Aorta (tissue), 5 donors: Measurements from ENCODE around the gene C19orf47. TPM values are rescaled to one million over a fixed set of nuclear protein-coding genes. Genes with fewer than 3 reads are reported as not detected.
"Not testable (repeated sequence)": the region's sequence is repeated elsewhere in the genome, so short reads cannot be mapped to it uniquely, and the experiment has no call there.

Source experiments
- ATAC-seq: fragments of 200-7000 bp; cut with Tn5 transposase; one replicate; pipeline ENCODE4 v1.9.1; 2022; ENCODE audit warnings: moderate library complexity; ENCODE audit not compliant: low FRiP score
- DNase-seq, 2 donors: peaks; one replicate each; pipeline ENCODE4 v3.0.0-alpha.2; 2020
- H3K27ac ChIP-seq, 2 donors: one replicate each; pipeline ENCODE4 v1.5.1; 2013; ENCODE audit warnings: low read length in 2 of 2, mild to moderate bottlenecking in 2 of 2, moderate library complexity in 2 of 2, control low read depth in 1 of 2, inconsistent platforms in 1 of 2, low read depth in 1 of 2
- H3K27me3 ChIP-seq, 2 donors: one replicate each; pipeline ENCODE4 v1.6.1; 2013; ENCODE audit warnings: control low read depth in 1 of 2, low read length in 1 of 2, mild to moderate bottlenecking in 1 of 2, moderate library complexity in 1 of 2; ENCODE audit not compliant: insufficient read depth in 2 of 2, control insufficient read depth in 1 of 2
- H3K36me3 ChIP-seq, 2 donors: one replicate each; pipeline ENCODE4 v1.6.1; 2013; ENCODE audit warnings: control low read depth in 1 of 2, low read length in 1 of 2, mild to moderate bottlenecking in 1 of 2; ENCODE audit not compliant: insufficient read depth in 2 of 2, control insufficient read depth in 1 of 2
- H3K4me1 ChIP-seq, 2 donors: one replicate each; pipeline ENCODE4 v1.6.1; 2013; ENCODE audit warnings: low read length in 2 of 2, control low read depth in 1 of 2, mild to moderate bottlenecking in 1 of 2, moderate library complexity in 1 of 2; ENCODE audit not compliant: insufficient read depth in 2 of 2, control insufficient read depth in 1 of 2
- H3K4me3 ChIP-seq, 2 donors: one replicate each; pipeline ENCODE4 v1.5.1; 2013; ENCODE audit warnings: low read length in 2 of 2, control low read depth in 1 of 2, mild to moderate bottlenecking in 1 of 2
- H3K9me3 ChIP-seq: one replicate; pipeline ENCODE4 v1.6.1; 2013; ENCODE audit warnings: mild to moderate bottlenecking, low read length; ENCODE audit not compliant: control insufficient read depth
- WGBS, 2 donors: extraction: QIAGEN DNeasy Blood & Tissue Kit; methylation state at CpG; one replicate each; pipeline ENCODE4 v1.1.7; 2013; 5-methylcytosine and 5-hydroxymethylcytosine counted together
- intact Hi-C, 2 donors: fragments of 100-400 bp; cut with DNase I; formaldehyde crosslinking; loops; one replicate each; pipeline versions ENCODE4 v1.14.2 to v1.15.0; 2022
- polyA plus RNA-seq, 2 donors: library from polyadenylated mRNA; stranded (reverse); fragments of 200-250 nt; gene quantifications; one replicate each; pipeline ENCODE4 v1.2.3, GENCODE V29; 2013
- total RNA-seq, 2 donors: library from RNA; stranded (reverse); fragmentation: NEBNext Ultra II Directional; extraction: Animal tissue kit (Norgen Biotek cat#: 25700); gene quantifications; one replicate each; pipeline ENCODE4 v1.2.1, GENCODE V29; 2021
- donor health status: healthy with polysubstance abuse.
- donor health status: Bipolar disorder and iron deficiency.
- donor health status: DM: no; HTN: no; CAD: no.
- donor health status: DM: no; HTN: no; CAD: no.
- donor health status: DM: yes; HTN: yes; CAD: no.

Gene C19orf47
- total and polyA plus RNA-seq, 4 donors = 11.3 to 22.3 (median 18.7) TPM

DNA sequence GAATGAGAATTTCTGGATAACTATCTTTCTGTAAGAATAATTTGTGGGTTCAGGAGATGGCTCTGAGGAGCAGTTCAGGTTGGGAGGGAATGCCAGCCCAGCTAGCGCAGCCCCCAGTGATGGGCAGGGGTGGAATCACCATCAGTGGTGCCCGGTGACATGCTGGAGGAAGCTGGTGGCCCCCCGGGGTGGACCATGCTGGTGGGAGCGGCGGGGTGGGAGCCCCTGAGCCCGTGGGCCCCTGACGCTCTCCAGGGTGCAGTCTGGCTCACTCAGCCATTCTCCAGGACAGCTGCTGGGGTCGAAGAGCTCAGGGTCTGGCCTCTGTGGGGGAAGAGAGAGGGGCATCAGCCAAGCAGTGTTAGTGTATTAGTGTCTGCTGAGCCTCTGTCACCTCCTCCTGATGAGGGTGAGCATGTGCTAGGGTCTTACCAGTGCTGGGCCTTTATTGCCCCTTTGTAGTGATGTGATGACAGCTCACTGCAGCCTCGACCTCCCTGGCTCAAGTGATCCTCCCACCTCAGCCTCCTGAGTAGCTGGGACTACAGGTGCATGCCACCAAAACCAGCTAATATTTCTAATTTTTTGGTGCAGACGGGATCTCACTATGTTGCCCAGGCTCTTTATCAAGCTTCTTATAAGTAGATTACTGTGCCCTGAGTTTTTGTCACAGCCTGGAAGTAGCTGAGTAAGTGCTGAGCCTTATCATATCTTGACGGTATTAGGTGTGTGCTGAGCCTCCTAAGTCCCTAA lies 31.4 kb upstream of the C19orf47 start:
- H3K36me3 ChIP-seq = peaks cover 0 to 3% of the 10 kb centered on the region in 2 donors
- intact Hi-C loops = no loop called here

GRCh38 chr19:40378509-40378908 lies 30.3 kb upstream of the C19orf47 start:
- DNase-seq (no peak), ATAC-seq (no peak)
- peaks cover 0 to 8% of the 10 kb centered on the region in 2 donors for H3K36me3 ChIP-seq

More for the DNA sequence above, 31.4 kb upstream of the C19orf47 start:
- ATAC-seq = no peak
- Histone ChIP-seq H3K27me3 (no peaks in the 10 kb centered on the region), H3K4me1 (no peaks in the 10 kb centered on the region), H3K4me3 (no peak overlapping the region), H3K9me3 (no peaks in the 10 kb centered on the region), H3K27ac (no peak overlapping the region)
- no peak for DNase-seq
- WGBS, 2 donors = 84 to 85% methylated on average over 11 of the region's 11 CpGs

GRCh38 chr19:40377876-40378385 lies 29.7 kb upstream of the C19orf47 start:
- H3K4me1 ChIP-seq = no peaks in the 10 kb centered on the region
- no peak for DNase-seq
- H3K36me3 ChIP-seq = peaks cover 0 to 8% of the 10 kb centered on the region in 2 donors
- intact Hi-C loops = no loop called here
- H3K4me3 ChIP-seq = no peak overlapping the region
- H3K27me3 ChIP-seq = no peaks in the 10 kb centered on the region
- WGBS, 2 donors = 93 to 95% methylated on average over 25 of the region's 25 CpGs
- H3K9me3 ChIP-seq = no peaks in the 10 kb centered on the region
- ATAC-seq = no peak
- no peak overlapping the region for H3K27ac ChIP-seq

More at GRCh38 chr19:40378509-40378908, 30.3 kb upstream of the C19orf47 start:
- 78 to 79% methylated on average over 2 of the region's 2 CpGs for WGBS, 2 donors
- Histone ChIP-seq H3K4me3 (no peak overlapping the region), H3K27ac (no peak overlapping the region), H3K9me3 (no peaks in the 10 kb centered on the region), H3K27me3 (no peaks in the 10 kb centered on the region), H3K4me1 (no peaks in the 10 kb centered on the region)
- intact Hi-C loops = no loop called here

DNA sequence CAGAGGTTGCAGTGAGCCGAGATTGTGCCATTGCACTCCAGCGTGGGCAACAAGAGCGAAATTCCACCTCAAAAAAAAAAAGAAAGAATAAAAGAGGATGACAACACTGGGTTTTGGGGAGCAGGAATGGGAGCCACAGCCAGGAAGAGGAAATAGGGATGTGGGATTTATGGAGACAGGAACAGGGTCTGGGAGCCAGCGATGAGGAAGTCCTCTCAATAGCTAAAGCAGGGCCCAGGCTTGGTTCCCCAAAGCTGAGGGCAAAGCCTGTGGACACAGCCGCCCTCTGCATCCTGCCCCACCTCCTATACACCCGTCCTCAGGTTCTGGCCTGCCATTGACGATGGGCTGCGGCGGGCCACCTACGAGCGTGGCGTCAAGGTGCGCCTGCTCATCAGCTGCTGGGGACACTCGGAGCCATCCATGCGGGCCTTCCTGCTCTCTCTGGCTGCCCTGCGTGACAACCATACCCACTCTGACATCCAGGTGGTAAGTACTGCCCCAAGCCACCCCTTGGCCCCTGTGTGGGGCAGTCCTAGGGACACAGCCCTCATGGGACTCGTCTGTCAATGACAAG lies 28.2 kb upstream of the C19orf47 start:
- no peaks in the 10 kb centered on the region for H3K27me3 ChIP-seq
- 92 to 93% methylated on average over 16 to 17 of the region's 17 CpGs for WGBS, 2 donors
- peaks cover 0 to 8% of the 10 kb centered on the region in 2 donors for H3K36me3 ChIP-seq
- ATAC-seq (no peak), DNase-seq (no peak)
- H3K27ac ChIP-seq = no peak overlapping the region
- H3K4me3 ChIP-seq = no peak overlapping the region
- no peaks in the 10 kb centered on the region for H3K9me3 ChIP-seq
- no peaks in the 10 kb centered on the region for H3K4me1 ChIP-seq
- intact Hi-C loops = no loop called here

DNA sequence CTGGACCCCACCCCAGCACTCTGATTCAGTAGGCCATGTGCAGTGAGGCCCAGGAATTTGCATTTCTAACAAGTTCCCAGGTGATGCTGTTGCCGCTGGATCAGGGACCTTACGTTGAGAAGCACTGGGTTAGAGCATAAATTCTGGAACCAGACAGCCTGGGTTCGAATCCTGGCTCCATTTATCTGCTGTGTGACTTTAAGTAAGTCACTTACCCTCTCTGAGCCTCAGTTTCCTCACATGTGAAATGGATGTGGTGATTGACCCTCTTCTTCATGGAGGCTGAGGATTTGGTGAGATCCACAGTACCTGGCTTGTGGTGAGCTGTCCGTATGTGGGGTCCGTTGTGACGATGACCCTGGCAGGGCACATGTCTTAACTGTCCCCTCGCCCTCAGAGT lies 25.9 kb upstream of the C19orf47 start:
- H3K27me3 ChIP-seq = no peaks in the 10 kb centered on the region
- no peaks in the 10 kb centered on the region for H3K9me3 ChIP-seq
- intact Hi-C loops = no loop called here
- H3K27ac ChIP-seq = no peak overlapping the region
- no peak overlapping the region for H3K4me3 ChIP-seq
- no peak for DNase-seq
- peaks cover 0 to 8% of the 10 kb centered on the region in 2 donors for H3K36me3 ChIP-seq
- no peak for ATAC-seq
- H3K4me1 ChIP-seq = no peaks in the 10 kb centered on the region
- 94 to 95% methylated on average over 7 of the region's 7 CpGs for WGBS, 2 donors

- WGBS, 2 donors = 94 to 95% methylated on average over 5 of the region's 5 CpGs
- H3K9me3 ChIP-seq = no peaks in the 10 kb centered on the region
- H3K27me3 ChIP-seq = no peaks in the 10 kb centered on the region
- no peak overlapping the region for H3K27ac ChIP-seq
- ATAC-seq = no peak
- H3K4me3 ChIP-seq = no peak overlapping the region
- H3K36me3 ChIP-seq = peaks cover 0 to 5% of the 10 kb centered on the region in 2 donors
- intact Hi-C loops = no loop called here
- H3K4me1 ChIP-seq = no peaks in the 10 kb centered on the region
- no peak for DNase-seq
Measured at GRCh38 chr19:40371802-40372122, 23.6 kb upstream of the C19orf47 start.

GRCh38 chr19:40370997-40371801 lies 23.0 kb upstream of the C19orf47 start:
- H3K4me3 ChIP-seq = no peak overlapping the region
- no peak for DNase-seq
- no peak for ATAC-seq
- WGBS, 2 donors = 90% methylated on average over 7 of the region's 7 CpGs
- no peaks in the 10 kb centered on the region for H3K27me3 ChIP-seq
- intact Hi-C loops = no loop called here
- peaks cover 0 to 5% of the 10 kb centered on the region in 2 donors for H3K36me3 ChIP-seq
- H3K27ac ChIP-seq = no peak overlapping the region
- H3K9me3 ChIP-seq = no peaks in the 10 kb centered on the region
- H3K4me1 ChIP-seq = no peaks in the 10 kb centered on the region

- H3K27me3 ChIP-seq, H3K36me3 ChIP-seq, H3K4me3 ChIP-seq, H3K27ac ChIP-seq, ATAC-seq, H3K9me3 ChIP-seq, H3K4me1 ChIP-seq, intact Hi-C loops, DNase-seq: not testable (repeated sequence)
- 94 to 95% methylated on average over 3 of the region's 3 CpGs for WGBS, 2 donors
Measured at GRCh38 chr19:40370253-40370652, 22.1 kb upstream of the C19orf47 start.
